Thyroid gland (tissue), 4 donors: Measurements from ENCODE around the gene KAZN.

ENCODE experiments used
- CTCF ChIP-seq, 6 experiments: fragments of 200-600 bp in 3 of 6; fragments of 450-650 bp in 3 of 6; sonication (generic) in 3 of 6; IDR thresholded peaks; one replicate each; pipeline ENCODE4 v1.5.1; 2016 to 2019; ENCODE audit warnings: antibody characterized with exemption in 6 of 6, mild to moderate bottlenecking in 2 of 6, inconsistent platforms in 1 of 6, moderate library complexity in 1 of 6
- POLR2A ChIP-seq, 2 donors: fragments of 450-650 bp; IDR thresholded peaks; one replicate each; pipeline ENCODE4 v1.6.1; 2017; ENCODE audit warnings: antibody characterized with exemption in 2 of 2, mild to moderate bottlenecking in 2 of 2, moderate library complexity in 1 of 2

GRCh38 chr1:14723401-14723800 is 124.9 kb downstream of the KAZN start:
- TF ChIP-seq CTCF (IDR thresholded peaks at IDR 0.05) (no peak), POLR2A (IDR thresholded peaks at IDR 0.05) (no peak)
